Measurements from ENCODE around the gene SRRM4.
"Not testable (repeated sequence)": the region's sequence is repeated elsewhere in the genome, so short reads cannot be mapped to it uniquely, and the experiment has no call there.

The SRRM4 gene

GRCh38 chr12:119071176-119071575 is 89.8 kb downstream of the SRRM4 start:
- DNase-seq, result no peak

GRCh38 chr12:119071638-119072231 is 90.4 kb downstream of the SRRM4 start:
- no peak for DNase-seq

- DNase-seq, result no peak
Observed at GRCh38 chr12:119072440-119072839, 91.1 kb downstream of the SRRM4 start.

GRCh38 chr12:119075222-119075787 is 94.0 kb downstream of the SRRM4 start:
- no peak for DNase-seq

GRCh38 chr12:119075918-119076317 is 94.6 kb downstream of the SRRM4 start:
- no peak for DNase-seq

- no peak for DNase-seq
Observed at GRCh38 chr12:119079530-119079929, 98.2 kb downstream of the SRRM4 start.

GRCh38 chr12:119082016-119082415 is 100.7 kb downstream of the SRRM4 start:
- no peak for DNase-seq

GRCh38 chr12:119082496-119082895 is 101.2 kb downstream of the SRRM4 start:
- no peak for DNase-seq

- no peak for DNase-seq
Observed at GRCh38 chr12:119088685-119089379, 107.5 kb downstream of the SRRM4 start.

GRCh38 chr12:119089380-119090013 is 108.2 kb downstream of the SRRM4 start:
- DNase-seq, result no peak

- no peak for DNase-seq
Observed at GRCh38 chr12:119090276-119090675, 108.9 kb downstream of the SRRM4 start.

GRCh38 chr12:119090865-119091264 is 109.5 kb downstream of the SRRM4 start:
- no peak for DNase-seq

GRCh38 chr12:119096429-119097202 is 115.3 kb downstream of the SRRM4 start:
- no peak for DNase-seq

- no peak for DNase-seq
Observed at GRCh38 chr12:119100933-119101332, 119.6 kb downstream of the SRRM4 start.

- no peak for DNase-seq
Observed at GRCh38 chr12:119102274-119102673, 120.9 kb downstream of the SRRM4 start.

GRCh38 chr12:119102714-119103113 is 121.4 kb downstream of the SRRM4 start:
- DNase-seq, result no peak

GRCh38 chr12:119104969-119105368 is 123.6 kb downstream of the SRRM4 start:
- not testable (repeated sequence) for DNase-seq

GRCh38 chr12:119113496-119113986 is 132.2 kb downstream of the SRRM4 start:
- no peak for DNase-seq

- no peak for DNase-seq
Observed at GRCh38 chr12:119114294-119114693, 133.0 kb downstream of the SRRM4 start.

GRCh38 chr12:119115296-119115905 is 134.1 kb downstream of the SRRM4 start:
- DNase-seq, result no peak

- DNase-seq, result no peak
Observed at GRCh38 chr12:119117936-119118335, 136.6 kb downstream of the SRRM4 start.

GRCh38 chr12:119118625-119119024 is 137.3 kb downstream of the SRRM4 start:
- no peak for DNase-seq

- no peak for DNase-seq
Observed at GRCh38 chr12:119122047-119122446, 140.7 kb downstream of the SRRM4 start.

Data from activated T-cell treated with anti-CD3 and anti-CD28 coated beads, Interleukin-2, amount 50 U/mL, for 1 hour (primary cell).